ENCODE measurements around the gene MACROH2A1. TPM values are rescaled to one million over a fixed set of nuclear protein-coding genes. Genes with fewer than 3 reads are reported as not detected.

The MACROH2A1 gene
- total RNA-seq, 1 donor: 337 TPM

GRCh38 chr5:135347392-135347791, 51.6 kb downstream of the MACROH2A1 start:
- H3K27me3 ChIP-seq (ENCODE audit: insufficient read depth, low read length): no peaks in the 10 kb centered on the region

GRCh38 chr5:135345956-135346731, 52.9 kb downstream of the MACROH2A1 start:
- no peaks in the 10 kb centered on the region for H3K9me3 ChIP-seq (ENCODE audit: low read depth, low read length)
- H3K4me1 ChIP-seq (ENCODE audit: insufficient read depth, low read length): no peaks in the 10 kb centered on the region
- no peaks in the 10 kb centered on the region for H3K27me3 ChIP-seq (ENCODE audit: insufficient read depth, low read length)
- H3K4me3 ChIP-seq (ENCODE audit: low read length): no peak overlapping the region

More at GRCh38 chr5:135347392-135347791, 51.6 kb downstream of the MACROH2A1 start:
- Histone ChIP-seq H3K4me3 (ENCODE audit: low read length) (no peak overlapping the region), H3K4me1 (ENCODE audit: insufficient read depth, low read length) (no peaks in the 10 kb centered on the region), H3K9me3 (ENCODE audit: low read depth, low read length) (no peaks in the 10 kb centered on the region)

DNA sequence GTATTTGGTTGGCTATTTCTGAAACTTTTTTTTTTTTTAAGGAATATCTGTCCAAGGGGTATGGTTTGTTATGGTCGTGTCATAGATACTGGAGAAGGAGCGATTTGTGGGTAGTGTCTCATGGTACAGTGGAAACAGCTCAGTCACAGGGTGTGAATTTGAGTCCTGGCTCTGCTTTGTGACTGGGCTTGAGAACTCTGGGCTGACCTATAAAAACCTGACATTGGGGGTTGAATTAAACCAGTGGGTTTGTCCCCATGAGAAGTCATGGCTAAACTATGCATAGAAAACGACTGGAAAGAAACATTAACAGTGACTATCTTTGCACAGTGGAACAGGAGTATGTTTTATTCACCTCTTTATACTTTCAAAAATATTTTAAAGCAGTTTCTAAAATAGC, 54.7 kb downstream of the MACROH2A1 start:
- Histone ChIP-seq H3K9me3 (ENCODE audit: low read depth, low read length) (no peaks in the 10 kb centered on the region), H3K4me3 (ENCODE audit: low read length) (no peak overlapping the region), H3K27me3 (ENCODE audit: insufficient read depth, low read length) (no peaks in the 10 kb centered on the region), H3K4me1 (ENCODE audit: insufficient read depth, low read length) (no peaks in the 10 kb centered on the region)

GRCh38 chr5:135343413-135343812, 55.6 kb downstream of the MACROH2A1 start:
- Histone ChIP-seq H3K27me3 (ENCODE audit: insufficient read depth, low read length) (no peaks in the 10 kb centered on the region), H3K9me3 (ENCODE audit: low read depth, low read length) (no peaks in the 10 kb centered on the region), H3K4me1 (ENCODE audit: insufficient read depth, low read length) (no peaks in the 10 kb centered on the region), H3K4me3 (ENCODE audit: low read length) (no peak overlapping the region)

DNA sequence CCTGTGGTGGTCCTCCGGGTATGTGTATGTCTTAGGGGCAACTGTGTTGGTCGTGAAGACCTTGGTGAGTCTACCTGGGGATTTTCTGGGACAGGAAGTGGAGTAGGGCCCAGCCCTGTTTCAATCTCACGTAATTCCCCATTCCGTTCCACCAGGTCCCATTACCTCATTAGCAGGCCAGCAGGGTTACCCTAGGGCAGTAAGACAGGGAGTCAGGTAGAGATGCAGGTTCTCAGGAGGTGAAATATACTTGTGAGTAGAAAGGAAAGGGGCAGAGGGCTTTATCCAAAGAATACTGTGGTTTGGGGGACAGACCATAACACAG, 56.5 kb downstream of the MACROH2A1 start:
- H3K27me3 ChIP-seq (ENCODE audit: insufficient read depth, low read length): no peaks in the 10 kb centered on the region
- H3K4me1 ChIP-seq (ENCODE audit: insufficient read depth, low read length): no peaks in the 10 kb centered on the region
- no peaks in the 10 kb centered on the region for H3K9me3 ChIP-seq (ENCODE audit: low read depth, low read length)
- no peak overlapping the region for H3K4me3 ChIP-seq (ENCODE audit: low read length)

DNA sequence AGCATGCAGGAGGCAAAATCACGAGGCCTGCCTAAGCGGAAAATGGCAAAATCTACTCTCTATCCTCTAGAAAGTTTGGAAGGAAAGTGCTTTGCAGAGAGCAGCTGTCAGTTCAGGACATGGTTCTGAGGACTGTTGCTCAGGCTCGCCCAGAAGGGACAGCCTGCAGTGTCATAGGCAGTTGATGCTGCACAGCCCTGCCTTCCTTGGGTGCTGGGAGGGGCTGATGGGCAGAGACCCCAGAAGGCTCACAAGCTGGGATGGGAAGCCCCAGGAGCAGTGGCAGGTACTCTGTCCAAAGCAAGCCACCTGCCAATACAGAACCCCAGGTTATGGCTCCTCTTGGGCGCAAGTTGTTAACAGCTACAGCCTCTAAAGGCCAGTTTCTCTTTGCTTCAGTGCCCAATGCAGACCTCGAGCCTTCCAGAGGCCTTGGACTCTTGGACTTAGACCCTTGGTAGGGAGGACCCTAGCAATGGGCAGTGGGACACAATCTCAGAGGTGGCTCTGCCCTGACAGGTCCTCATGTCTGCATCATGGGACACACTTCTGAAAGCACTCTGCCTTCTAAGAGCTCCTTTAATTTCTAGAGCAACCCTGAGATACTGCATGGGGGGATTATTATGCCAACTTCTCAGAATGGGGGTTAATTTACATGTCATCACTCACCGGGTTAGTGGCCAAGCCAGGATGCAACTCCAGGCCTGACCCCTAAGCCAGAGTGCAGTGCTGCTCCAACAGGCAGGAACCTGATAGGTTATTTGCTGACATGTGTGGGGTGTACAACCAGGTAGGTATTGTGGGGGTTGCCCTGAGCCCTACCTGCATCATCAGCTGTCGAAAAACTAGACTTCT, 57.1 kb downstream of the MACROH2A1 start:
- H3K27me3 ChIP-seq (ENCODE audit: insufficient read depth, low read length): no peaks in the 10 kb centered on the region
- no peaks in the 10 kb centered on the region for H3K9me3 ChIP-seq (ENCODE audit: low read depth, low read length)
- no peaks in the 10 kb centered on the region for H3K4me1 ChIP-seq (ENCODE audit: insufficient read depth, low read length)
- no peak overlapping the region for H3K4me3 ChIP-seq (ENCODE audit: low read length)

GRCh38 chr5:135341016-135341666, 57.9 kb downstream of the MACROH2A1 start:
- Histone ChIP-seq H3K27me3 (ENCODE audit: insufficient read depth, low read length) (no peaks in the 10 kb centered on the region), H3K4me1 (ENCODE audit: insufficient read depth, low read length) (no peaks in the 10 kb centered on the region), H3K4me3 (ENCODE audit: low read length) (no peak overlapping the region), H3K9me3 (ENCODE audit: low read depth, low read length) (no peaks in the 10 kb centered on the region)

DNA sequence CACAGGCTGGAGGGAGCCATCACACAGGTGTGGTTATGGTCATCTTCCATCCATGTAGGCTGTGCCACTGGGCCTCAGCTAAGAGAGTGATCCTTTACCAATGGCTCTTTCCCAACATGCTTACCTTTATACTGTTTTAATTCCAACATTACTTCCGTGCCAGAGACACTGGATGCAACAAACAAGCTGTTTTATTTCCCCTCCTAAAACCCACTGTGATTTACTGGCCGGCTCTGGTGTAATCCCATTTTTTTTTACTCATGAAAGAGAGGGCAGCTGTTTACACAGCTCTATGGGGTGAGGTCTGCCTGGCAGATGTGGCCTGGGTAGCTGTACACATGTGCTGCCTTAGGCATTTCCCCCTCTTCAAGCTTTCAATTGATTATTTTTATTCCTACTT, 58.5 kb downstream of the MACROH2A1 start:
- Histone ChIP-seq H3K4me1 (ENCODE audit: insufficient read depth, low read length) (no peaks in the 10 kb centered on the region), H3K27me3 (ENCODE audit: insufficient read depth, low read length) (no peaks in the 10 kb centered on the region), H3K4me3 (ENCODE audit: low read length) (no peak overlapping the region), H3K9me3 (ENCODE audit: low read depth, low read length) (no peaks in the 10 kb centered on the region)

DNA sequence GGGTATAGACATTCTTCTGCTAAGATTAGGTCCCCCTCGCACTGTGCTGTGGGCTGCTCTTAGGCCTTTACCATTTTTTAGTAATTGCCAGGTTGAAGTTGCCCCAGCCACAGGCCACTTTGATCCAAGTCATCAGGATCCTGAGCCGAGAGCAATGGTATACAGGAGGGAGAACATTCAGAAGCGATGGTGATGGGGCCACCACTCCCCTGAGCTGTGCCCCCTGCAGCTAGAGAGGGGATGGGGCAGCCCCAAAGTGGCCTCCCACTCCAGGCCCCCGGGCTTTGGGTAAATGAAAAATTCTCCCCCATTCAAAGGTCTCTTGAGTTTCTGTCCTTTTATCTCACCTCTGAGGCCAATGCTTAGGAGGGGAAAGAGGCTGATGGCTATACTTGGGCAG, 59.4 kb downstream of the MACROH2A1 start:
- H3K9me3 ChIP-seq (ENCODE audit: low read depth, low read length): no peaks in the 10 kb centered on the region
- H3K4me1 ChIP-seq (ENCODE audit: insufficient read depth, low read length): no peaks in the 10 kb centered on the region
- H3K4me3 ChIP-seq (ENCODE audit: low read length): no peak overlapping the region
- H3K27me3 ChIP-seq (ENCODE audit: insufficient read depth, low read length): no peaks in the 10 kb centered on the region

GRCh38 chr5:135339189-135339588, 59.8 kb downstream of the MACROH2A1 start:
- Histone ChIP-seq H3K4me1 (ENCODE audit: insufficient read depth, low read length) (no peaks in the 10 kb centered on the region), H3K4me3 (ENCODE audit: low read length) (no peak overlapping the region), H3K27me3 (ENCODE audit: insufficient read depth, low read length) (no peaks in the 10 kb centered on the region), H3K9me3 (ENCODE audit: low read depth, low read length) (no peaks in the 10 kb centered on the region)

- Histone ChIP-seq H3K4me1 (ENCODE audit: insufficient read depth, low read length) (no peaks in the 10 kb centered on the region), H3K4me3 (ENCODE audit: low read length) (no peak overlapping the region), H3K27me3 (ENCODE audit: insufficient read depth, low read length) (no peaks in the 10 kb centered on the region), H3K9me3 (ENCODE audit: low read depth, low read length) (no peaks in the 10 kb centered on the region)
These were observed 62.0 kb downstream of the MACROH2A1 start for GRCh38 chr5:135337064-135337463.

GRCh38 chr5:135335031-135335828, 63.8 kb downstream of the MACROH2A1 start:
- Histone ChIP-seq H3K4me1 (ENCODE audit: insufficient read depth, low read length) (no peaks in the 10 kb centered on the region), H3K4me3 (ENCODE audit: low read length) (no peak overlapping the region), H3K27me3 (ENCODE audit: insufficient read depth, low read length) (no peaks in the 10 kb centered on the region), H3K9me3 (ENCODE audit: low read depth, low read length) (no peaks in the 10 kb centered on the region)

- Histone ChIP-seq H3K4me3 (ENCODE audit: low read length) (no peak overlapping the region), H3K27me3 (ENCODE audit: insufficient read depth, low read length) (no peaks in the 10 kb centered on the region), H3K9me3 (ENCODE audit: low read depth, low read length) (no peaks in the 10 kb centered on the region), H3K4me1 (ENCODE audit: insufficient read depth, low read length) (no peaks in the 10 kb centered on the region)
These were observed 65.1 kb downstream of the MACROH2A1 start for GRCh38 chr5:135333732-135334515.

DNA sequence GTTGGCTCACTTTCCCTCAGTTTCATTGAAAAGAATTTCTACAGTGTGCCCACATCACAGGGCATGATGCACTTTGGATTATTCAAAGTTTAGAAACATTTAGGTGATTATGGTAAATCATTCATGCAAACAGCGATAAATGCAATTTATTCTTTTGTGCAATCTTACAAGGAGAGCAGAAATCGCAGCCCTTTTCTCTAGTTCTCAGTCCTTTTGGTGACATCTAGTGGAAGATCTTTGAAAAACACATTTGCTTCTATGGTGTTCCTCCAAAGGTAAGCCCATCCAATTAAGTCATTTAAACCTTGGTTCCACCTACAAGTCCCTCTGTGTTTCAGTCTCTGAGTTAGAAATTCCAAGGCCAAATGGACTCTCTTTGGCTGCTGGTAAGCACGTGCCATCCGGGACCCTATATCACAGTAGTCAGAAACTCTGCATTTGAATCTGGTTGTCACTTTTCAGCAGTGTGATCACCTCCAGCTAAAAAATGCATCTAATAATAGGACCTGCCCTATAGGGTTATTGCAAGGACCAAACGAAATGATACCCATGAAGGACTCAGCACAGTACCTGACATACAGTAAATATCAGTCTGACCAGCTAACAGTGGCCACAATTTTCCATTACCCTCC, 66.4 kb downstream of the MACROH2A1 start:
- Histone ChIP-seq H3K4me3 (ENCODE audit: low read length) (no peak overlapping the region), H3K4me1 (ENCODE audit: insufficient read depth, low read length) (no peaks in the 10 kb centered on the region), H3K27me3 (ENCODE audit: insufficient read depth, low read length) (no peaks in the 10 kb centered on the region), H3K9me3 (ENCODE audit: low read depth, low read length) (no peaks in the 10 kb centered on the region)
